HepG2 (cell line): ENCODE measurements around the gene PASK. TPM values are rescaled to one million over a fixed set of nuclear protein-coding genes. Genes with fewer than 3 reads are reported as not detected.

Source experiments
- ATAD3A ChIP-seq: sonication (generic); formaldehyde crosslinking; IDR thresholded peaks from 2 replicates; pipeline ENCODE4 v1.4.0; 2020; ENCODE audit warnings: missing genetic modification reagents
- FOXA1 ChIP-seq, 2 experiments: fragments of 450-650 bp in 1 of 2; sonication (generic) in 1 of 2; formaldehyde crosslinking in 1 of 2; IDR thresholded peaks; 2 replicates each; pipeline versions ENCODE4 v1.4.0 to v1.6.1; 2016 to 2020; ENCODE audit warnings: missing genetic modification reagents in 1 of 2
- HDAC1 ChIP-seq: sonication (generic); formaldehyde crosslinking; IDR thresholded peaks from 2 replicates; pipeline ENCODE4 v1.5.1; 2020; ENCODE audit warnings: mild to moderate bottlenecking, missing genetic modification reagents
- HMGXB3 ChIP-seq: sonication (generic); formaldehyde crosslinking; IDR thresholded peaks from 2 replicates; pipeline ENCODE4 v1.4.0; 2020; ENCODE audit warnings: missing genetic modification reagents, borderline replicate concordance
- LCORL ChIP-seq, 2 experiments: fragments of 450-650 bp in 1 of 2; sonication (generic) in 1 of 2; formaldehyde crosslinking in 1 of 2; IDR thresholded peaks; 2 replicates each; pipeline versions ENCODE4 v1.5.0 to v1.6.1; 2017 to 2020; ENCODE audit warnings: antibody characterized with exemption in 1 of 2, missing genetic modification reagents in 1 of 2
- PRMT3 ChIP-seq: sonication (generic); formaldehyde crosslinking; IDR thresholded peaks from 2 replicates; pipeline ENCODE4 v1.8.1; 2022; ENCODE audit warnings: low read depth, mild to moderate bottlenecking, moderate library complexity, missing genetic modification reagents, borderline replicate concordance
- RFX5 ChIP-seq: IDR thresholded peaks from 2 replicates; pipeline ENCODE4 v1.6.1; 2011; ENCODE audit warnings: low read depth, low read length, improper control_type of control experiment
- TFAP4 ChIP-seq: sonication (generic); IDR thresholded peaks from 2 replicates; pipeline ENCODE4 v1.6.1; 2016; ENCODE audit warnings: low read depth, borderline replicate concordance
- THAP8 ChIP-seq: sonication (generic); formaldehyde crosslinking; IDR thresholded peaks from 2 replicates; pipeline ENCODE4 v1.5.1; 2020; ENCODE audit warnings: missing genetic modification reagents, mild to moderate bottlenecking, borderline replicate concordance
- WIZ ChIP-seq: sonication (generic); formaldehyde crosslinking; IDR thresholded peaks from 2 replicates; pipeline ENCODE4 v1.5.1; 2020; ENCODE audit warnings: mild to moderate bottlenecking, missing genetic modification reagents
- ZFP1 ChIP-seq: IDR thresholded peaks from 2 replicates; pipeline ENCODE4 v1.6.1; 2016
- ZNF280D ChIP-seq: sonication (generic); formaldehyde crosslinking; IDR thresholded peaks from 2 replicates; pipeline ENCODE4 v1.5.1; 2020; ENCODE audit warnings: mild to moderate bottlenecking, missing genetic modification reagents
- ZNF354B ChIP-seq: sonication (generic); formaldehyde crosslinking; IDR thresholded peaks from 2 replicates; pipeline ENCODE4 v1.8.0; 2022; ENCODE audit warnings: mild to moderate bottlenecking, missing genetic modification reagents
- ZNF460 ChIP-seq: sonication (generic); formaldehyde crosslinking; IDR thresholded peaks from 2 replicates; pipeline ENCODE4 v1.5.1; 2020; ENCODE audit warnings: missing genetic modification reagents, mild to moderate bottlenecking, borderline replicate concordance
- ZNF546 ChIP-seq: sonication (generic); formaldehyde crosslinking; conservative IDR thresholded peaks from 2 replicates; pipeline ENCODE4 v1.8.1; 2023; ENCODE audit warnings: mild to moderate bottlenecking, missing genetic modification reagents
- ZNF674 ChIP-seq: sonication (generic); formaldehyde crosslinking; IDR thresholded peaks from 2 replicates; pipeline ENCODE4 v1.5.0; 2020; ENCODE audit warnings: low read depth, mild to moderate bottlenecking, missing genetic modification reagents
- ZNF710 ChIP-seq: sonication (generic); formaldehyde crosslinking; IDR thresholded peaks from 2 replicates; pipeline ENCODE4 v1.5.0; 2020; ENCODE audit warnings: mild to moderate bottlenecking, missing genetic modification reagents, borderline replicate concordance
- polyA plus RNA-seq, 8 experiments: library from polyadenylated mRNA; depleted of rRNA in 3 of 8; stranded (reverse) in 7 of 8; unstranded in 1 of 8; fragments of >200 nt; fragmentation: Illumina TruSeq in 4 of 8; extraction: Trizol in 4 of 8; gene quantifications; 2 replicates each; pipeline versions ENCODE4 v1.2.1 to v1.2.3, GENCODE V29; 2011 to 2016; ENCODE audit warnings: low read depth in 4 of 8, missing spikeins in 1 of 8, mixed read lengths in 1 of 8; ENCODE audit not compliant: insufficient read depth in 1 of 8
- total RNA-seq, 5 experiments: library from RNA; depleted of rRNA; stranded (reverse); fragments of >200 nt; fragmentation: Illumina TruSeq; extraction: Trizol; gene quantifications; 2 replicates each; pipeline ENCODE4 v1.2.3, GENCODE V29; 2016; ENCODE audit warnings: low read depth in 1 of 5

PASK gene
- total and polyA plus RNA-seq, 2 of the 13 experiments (the other 11 are each of a cell fraction or from before 2014, with no cell fraction given), result 6.9 to 17.0 TPM

- TF ChIP-seq ZNF354B, result 0 out of 2 replicates have a peak, but pooled peaks have one; percentile 16
- no peak for TF ChIP-seq FOXA1 (IDR thresholded peaks at IDR 0.05)
- TF ChIP-seq FOXA1 (CRISPR knock-in tag; IDR thresholded peaks at IDR 0.05), result peak; percentile 87
- TF ChIP-seq THAP8 (CRISPR knock-in tag), result peak; percentile 97; the same call in 1 of the 2 replicates
- TF ChIP-seq ZNF710 (CRISPR knock-in tag), result peak; percentile 97
- TF ChIP-seq HDAC1 (CRISPR knock-in tag), result peak; percentile 100
- TF ChIP-seq ZFP1 (CRISPR knock-in tag), result peak; percentile 98
- TF ChIP-seq LCORL (IDR thresholded peaks at IDR 0.05), result no peak
- peak; percentile 97 for TF ChIP-seq LCORL (CRISPR knock-in tag; IDR thresholded peaks at IDR 0.05)
- TF ChIP-seq ZNF546 (CRISPR knock-in tag), result no peak; the same call in 1 of the 2 replicates
- peak; percentile 54; the same call in 1 of the 2 replicates for TF ChIP-seq RFX5
- peak; percentile 86; the same call in 1 of the 2 replicates for TF ChIP-seq ATAD3A (CRISPR knock-in tag)
- TF ChIP-seq HMGXB3 (CRISPR knock-in tag), result peak; percentile 94; the same call in 1 of the 2 replicates
- peak; percentile 81; the same call in 1 of the 2 replicates for TF ChIP-seq ZNF674
- TF ChIP-seq TFAP4, result peak; percentile 85; the same call in 1 of the 2 replicates
- TF ChIP-seq PRMT3 (CRISPR knock-in tag), result peak; percentile 92; the same call in 1 of the 2 replicates
- peak; percentile 71; the same call in 1 of the 2 replicates for TF ChIP-seq ZNF460 (CRISPR knock-in tag)
- peak; percentile 99 for TF ChIP-seq ZNF280D (CRISPR knock-in tag)
- TF ChIP-seq WIZ, result peak; percentile 90
Observed at GRCh38 chr2:241102239-241102803, 47.0 kb downstream of the PASK start, which contains the start of gene MTERF4 (continued).
